IMR-90 (cell line): ENCODE measurements around the gene EXOC6. TPM values are rescaled to one million over a fixed set of nuclear protein-coding genes. Genes with fewer than 3 reads are reported as not detected.

ENCODE experiments used
- ATAC-seq: fragments of 200-7000 bp; cut with Tn5 transposase; 2 replicates; pipeline ENCODE4 v1.9.1; 2020; ENCODE audit warnings: low read depth, mild to moderate bottlenecking, moderate library complexity
- BruUV-seq: library from RNA; stranded (reverse); fragments of 400-500 nt; replicated peaks from 2 replicates; lab custom pipeline; 2021; lab: Mats Ljungman, UMichigan
- CTCF ChIA-PET: fragments of 300-600 bp; formaldehyde crosslinking; extraction: SDS; loops from one replicate; lab custom pipeline; 2021; ENCODE audit warnings: antibody characterized with exemption; lab: Yijun Ruan, JAX
- POLR2A ChIA-PET: fragments of 300-600 bp; sonication (Branson Sonifier 250); formaldehyde crosslinking; loops from one replicate; lab custom pipeline; 2022; ENCODE audit warnings: antibody characterized with exemption; ENCODE audit not compliant: unreplicated experiment; lab: Charles Lee
- DNase-seq: peaks from one replicate; pipeline ENCODE4 v3.0.0; 2013
- H2AFZ ChIP-seq: replicated peaks from 2 replicates; pipeline ENCODE3; 2013; ENCODE audit warnings: low read length, mild to moderate bottlenecking; ENCODE audit not compliant: poor library complexity
- H2AK5ac ChIP-seq: 2 replicates; pipeline ENCODE4 v1.6.1; 2013; ENCODE audit warnings: low read depth, low read length, inconsistent platforms
- H2AK9ac ChIP-seq: replicated peaks from 2 replicates; pipeline ENCODE3; 2013; ENCODE audit warnings: mild to moderate bottlenecking, low read depth, low read length, moderate library complexity; ENCODE audit not compliant: poor library complexity
- H2BK120ac ChIP-seq: 2 replicates; pipeline ENCODE4 v1.6.1; 2013; ENCODE audit warnings: low read depth, low read length, inconsistent platforms
- H2BK15ac ChIP-seq: 3 replicates; pipeline ENCODE4 v1.6.1; 2013; ENCODE audit warnings: low read depth, low read length, inconsistent platforms
- H2BK20ac ChIP-seq: 2 replicates; pipeline ENCODE4 v1.6.1; 2013; ENCODE audit warnings: low read depth, mild to moderate bottlenecking, inconsistent platforms, low read length, moderate library complexity
- H2BK5ac ChIP-seq: 2 replicates; pipeline ENCODE4 v1.6.1; 2013; ENCODE audit warnings: mild to moderate bottlenecking, low read depth, low read length, inconsistent platforms; ENCODE audit not compliant: poor library complexity, severe bottlenecking
- H3K14ac ChIP-seq: replicated peaks from 2 replicates; pipeline ENCODE4 v1.6.1; 2013; ENCODE audit warnings: low read depth, low read length, inconsistent platforms
- H3K18ac ChIP-seq: 2 replicates; pipeline ENCODE4 v1.6.1; 2013; ENCODE audit warnings: low read depth, low read length, control low read depth
- H3K23ac ChIP-seq: 2 replicates; pipeline ENCODE4 v1.6.1; 2013; ENCODE audit warnings: low read depth, low read length, inconsistent platforms
- H3K27ac ChIP-seq: 2 replicates; pipeline ENCODE4 v1.5.1; 2013; ENCODE audit warnings: mild to moderate bottlenecking, control low read depth, low read length; ENCODE audit not compliant: insufficient read depth
- H3K27me3 ChIP-seq: 2 replicates; pipeline ENCODE4 v1.6.1; 2013; ENCODE audit warnings: low read length; ENCODE audit not compliant: control insufficient read depth, insufficient read depth
- H3K36me3 ChIP-seq: 2 replicates; pipeline ENCODE4 v1.6.1; 2013; ENCODE audit warnings: low read length, mixed read lengths; ENCODE audit not compliant: control insufficient read depth, insufficient read depth
- H3K4ac ChIP-seq: 2 replicates; pipeline ENCODE4 v1.6.1; 2013; ENCODE audit warnings: low read depth, low read length, inconsistent platforms
- H3K4me1 ChIP-seq: 2 replicates; pipeline ENCODE4 v1.6.1; 2013; ENCODE audit warnings: low read length, mixed read lengths; ENCODE audit not compliant: control insufficient read depth, insufficient read depth
- H3K4me2 ChIP-seq: 2 replicates; pipeline ENCODE4 v1.6.1; 2013; ENCODE audit warnings: low read depth, mild to moderate bottlenecking, control low read depth, low read length, moderate library complexity
- H3K4me3 ChIP-seq: 2 replicates; pipeline ENCODE4 v1.5.1; 2013; ENCODE audit warnings: low read depth, mild to moderate bottlenecking, control low read depth, low read length, moderate library complexity; ENCODE audit not compliant: insufficient read depth
- H3K56ac ChIP-seq: 2 replicates; pipeline ENCODE4 v1.6.1; 2013; ENCODE audit warnings: low read length, inconsistent platforms; ENCODE audit not compliant: insufficient read depth; ENCODE audit errors: extremely low read depth
- H3K79me1 ChIP-seq, 2 experiments: 2 replicates each; pipeline ENCODE4 v1.6.1; 2013; ENCODE audit warnings: low read length in 2 of 2, inconsistent platforms in 1 of 2, low read depth in 1 of 2
- H3K9ac ChIP-seq: 2 replicates; pipeline ENCODE4 v1.6.1; 2013; ENCODE audit warnings: low read depth, low read length, control low read depth
- H3K9me1 ChIP-seq: 2 replicates; pipeline ENCODE4 v1.6.1; 2013; ENCODE audit warnings: low read length, inconsistent platforms; ENCODE audit not compliant: insufficient read depth
- H3K9me3 ChIP-seq: 2 replicates; pipeline ENCODE4 v1.6.1; 2013; ENCODE audit warnings: low read length; ENCODE audit not compliant: control insufficient read depth, insufficient read depth
- H4K20me1 ChIP-seq: 2 replicates; pipeline ENCODE4 v1.6.1; 2013; ENCODE audit warnings: low read length, inconsistent platforms; ENCODE audit not compliant: insufficient read depth
- H4K5ac ChIP-seq: 2 replicates; pipeline ENCODE4 v1.6.1; 2013; ENCODE audit warnings: mild to moderate bottlenecking, low read depth, low read length, control low read depth
- H4K8ac ChIP-seq, 2 experiments: 2 replicates each; pipeline ENCODE4 v1.6.1; 2013; ENCODE audit warnings: low read depth in 2 of 2, low read length in 2 of 2, control low read depth in 1 of 2, inconsistent platforms in 1 of 2
- H4K91ac ChIP-seq: 2 replicates; pipeline ENCODE4 v1.6.1; 2013; ENCODE audit warnings: low read depth, low read length, inconsistent platforms; ENCODE audit not compliant: insufficient read depth
- BHLHE40 ChIP-seq: fragments of 150-350 bp; IDR thresholded peaks from 2 replicates; pipeline ENCODE4 v1.6.1; 2016; ENCODE audit warnings: mild to moderate bottlenecking, low read depth, low read length
- CEBPB ChIP-seq: IDR thresholded peaks from 2 replicates; pipeline ENCODE4 v1.6.1; 2012; ENCODE audit warnings: low read depth, low read length, improper control_type of control experiment
- CHD1 ChIP-seq: IDR thresholded peaks from 2 replicates; pipeline ENCODE4 v1.6.1; 2012; ENCODE audit warnings: low read depth, low read length, improper control_type of control experiment
- CTCF ChIP-seq: conservative IDR thresholded peaks from 2 replicates; pipeline ENCODE4 v1.5.1; 2012; ENCODE audit warnings: mild to moderate bottlenecking, low read depth, low read length, improper control_type of control experiment
- ELK1 ChIP-seq: fragments of 150-350 bp; IDR thresholded peaks from 2 replicates; pipeline ENCODE4 v1.6.1; 2016; ENCODE audit warnings: low read depth, mild to moderate bottlenecking, low read length, moderate library complexity, borderline replicate concordance
- MAFK ChIP-seq: IDR thresholded peaks from 2 replicates; pipeline ENCODE4 v1.6.1; 2012; ENCODE audit warnings: low read depth, low read length, improper control_type of control experiment
- MAZ ChIP-seq: IDR thresholded peaks from 2 replicates; pipeline ENCODE4 v1.6.1; 2012; ENCODE audit warnings: low read depth, mild to moderate bottlenecking, low read length, improper control_type of control experiment, moderate library complexity, borderline replicate concordance
- MXI1 ChIP-seq: IDR thresholded peaks from 2 replicates; pipeline ENCODE4 v1.6.1; 2012; ENCODE audit warnings: low read depth, mild to moderate bottlenecking, low read length, moderate library complexity, borderline replicate concordance
- POLR2A ChIP-seq: IDR thresholded peaks from 2 replicates; pipeline ENCODE4 v1.6.1; 2012; ENCODE audit warnings: mild to moderate bottlenecking, low read depth, low read length
- RFX5 ChIP-seq: IDR thresholded peaks from 2 replicates; pipeline ENCODE4 v1.8.0; 2012; ENCODE audit warnings: low read depth, mild to moderate bottlenecking, low read length, moderate library complexity
- USF2 ChIP-seq: fragments of 150-350 bp; IDR thresholded peaks from 2 replicates; pipeline ENCODE4 v1.6.1; 2017; ENCODE audit warnings: mild to moderate bottlenecking, antibody characterized with exemption, low read length, low read depth
- WGBS, 2 experiments: methylation state at CpG; one replicate each; pipeline versions ENCODE4 v1.1.5 to v1.1.7; 2013; ENCODE audit warnings: missing lambda C conversion rate in 2 of 2; ENCODE audit not compliant: insufficient read length in 1 of 2; ENCODE audit errors: extremely low coverage in 2 of 2; 5-methylcytosine and 5-hydroxymethylcytosine counted together
- dilution Hi-C: fragments of 300-500 bp; cut with HindIII; formaldehyde crosslinking; loops from one replicate; pipeline ENCODE4 v1.14.3; 2018; ENCODE audit warnings: low sequenced_read_pairs; ENCODE audit not compliant: unreplicated experiment
- in situ Hi-C: fragments of 300-500 bp; cut with MboI; formaldehyde crosslinking; loops from 3 replicates; pipeline ENCODE4 v1.14.3; 2019; ENCODE audit warnings: low sequenced_read_pairs, inconsistent platforms, mixed read lengths
- intact Hi-C: fragments of 100-400 bp; cut with micrococcal nuclease; formaldehyde crosslinking; loops from 2 replicates; pipeline ENCODE4 v1.10.0; 2022
- polyA plus RNA-seq, 3 experiments: library from polyadenylated mRNA; depleted of rRNA; stranded (reverse); fragments of >200 nt; gene quantifications; 2 replicates each; pipeline ENCODE4 v1.2.3, GENCODE V29; 2012; ENCODE audit warnings: low replicate concordance in 1 of 3
- total RNA-seq: library from RNA; depleted of rRNA; stranded (reverse); fragments of >200 nt; gene quantifications from 2 replicates; pipeline ENCODE4 v1.2.3, GENCODE V29; 2012

Gene EXOC6
- total and polyA plus RNA-seq, 2 of the 4 experiments (the other 2 are of a cell fraction): 4.5 to 11.5 TPM

- Histone ChIP-seq H2BK5ac (no peak overlapping the region), H3K27ac (no peak overlapping the region), H4K5ac (0 out of 2 replicates have a peak overlapping the region, but pooled peaks have one; percentile 28), H3K56ac (no peak overlapping the region), H3K27me3 (no peaks in the 10 kb centered on the region), H3K9me1 (0 out of 2 replicates have a peak, but pooled peaks cover 6% of the 10 kb centered on the region), H2AK5ac (peak overlapping the region; percentile 29; the same call in 1 of the 2 replicates), H3K79me1 (no peaks in the 10 kb centered on the region; a peak in 1 of 4 replicates), H3K23ac (no peak overlapping the region; the same call in 1 of the 2 replicates), H3K18ac (peak overlapping the region; percentile 74; the same call in 1 of the 2 replicates), H3K14ac (peak overlapping the region; percentile 30; the same call in 1 of the 2 replicates), H2BK15ac (peak overlapping the region; percentile 7; the same call in 1 of the 3 replicates), H4K8ac (0 out of 4 replicates have a peak overlapping the region, but pooled peaks of 1 of the 2 experiments have one; percentile 53), H3K36me3 (no peaks in the 10 kb centered on the region), H2BK20ac (peak overlapping the region; percentile 38; the same call in 1 of the 2 replicates), H3K4me1 (peaks cover 12% of the 10 kb centered on the region), H2BK120ac (peak overlapping the region; percentile 5; the same call in 1 of the 2 replicates), H4K20me1 (no peaks in the 10 kb centered on the region), H4K91ac (peak overlapping the region; percentile 21; the same call in 1 of the 2 replicates), H2AFZ (no peak overlapping the region), H3K4me3 (no peak overlapping the region), H2AK9ac (no peak overlapping the region), H3K9ac (no peak overlapping the region), H3K4me2 (peak overlapping the region; percentile 59; the same call in 1 of the 2 replicates), H3K4ac (peak overlapping the region; percentile 45), H3K9me3 (no peaks in the 10 kb centered on the region; the same call in 1 of the 2 replicates)
- ATAC-seq: no peak
- in situ Hi-C loops: no loop called here
- POLR2A ChIA-PET: no interaction called here
- no peak for DNase-seq
- dilution Hi-C loops: no loop called here
- TF ChIP-seq MXI1 (no peak), CEBPB (no peak), RFX5 (no peak), CHD1 (no peak), USF2 (no peak), BHLHE40 (no peak), MAFK (no peak), POLR2A (no peak), MAZ (no peak), CTCF (no peak), ELK1 (no peak)
- BruUV-seq: no TSS peak
- WGBS, 2 experiments: 100% methylated on average over 2 of the region's 5 CpGs; no CpG with 5 or more reads in 1 of the 2 experiments
- intact Hi-C loops: no loop called here
- CTCF ChIA-PET: no interaction called here
Measured at GRCh38 chr10:93032105-93032808, 183.9 kb downstream of the EXOC6 start.
